ENCODE results near the gene EID1.

EID1 gene

DNA sequence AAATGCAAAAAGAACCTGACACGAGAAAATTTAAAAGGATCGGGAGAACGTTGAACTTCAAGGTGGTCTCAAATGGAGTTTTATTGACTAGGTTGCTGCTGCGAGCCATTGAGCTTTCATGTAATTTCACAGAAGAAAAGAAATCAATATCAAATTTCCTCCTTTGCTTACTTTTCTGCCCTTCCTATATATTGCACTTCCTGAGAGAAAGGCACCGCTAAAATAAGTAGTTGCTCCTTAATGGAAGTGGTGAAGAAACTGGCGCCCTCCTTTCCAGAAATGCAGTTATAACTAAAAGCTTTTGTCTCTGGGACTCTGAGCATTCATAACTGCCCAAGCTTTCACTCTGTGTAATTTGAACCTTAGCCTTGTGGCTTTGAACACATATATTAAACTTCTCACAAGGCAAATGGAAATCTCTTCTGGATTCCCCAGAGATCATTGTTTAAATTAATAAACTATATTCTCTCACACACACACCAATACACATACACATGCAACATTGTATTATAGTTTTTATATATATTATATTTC is 13.4 kb downstream of the EID1 start:
- Histone ChIP-seq H3K27ac (no peak overlapping the region), H3K27me3 (ENCODE audit: insufficient read depth, low read depth) (no peaks in the 10 kb centered on the region), H4K20me1 (ENCODE audit: insufficient read depth) (no peaks in the 10 kb centered on the region), H3K36me3 (ENCODE audit: insufficient read depth) (no peaks in the 10 kb centered on the region), H2AFZ (ENCODE audit: low read depth) (no peak overlapping the region), H3K4me2 (no peak overlapping the region), H3K79me2 (ENCODE audit: insufficient read depth, low read depth) (no peaks in the 10 kb centered on the region), H3K9ac (no peak overlapping the region), H3K4me1 (ENCODE audit: low read depth, poor library complexity, severe bottlenecking) (no peaks in the 10 kb centered on the region), H3K4me3 (IDR thresholded peaks at IDR 0.05; ENCODE audit: insufficient read depth, low read depth, low read length) (no peak overlapping the region)
- TF ChIP-seq, protein P1, sequence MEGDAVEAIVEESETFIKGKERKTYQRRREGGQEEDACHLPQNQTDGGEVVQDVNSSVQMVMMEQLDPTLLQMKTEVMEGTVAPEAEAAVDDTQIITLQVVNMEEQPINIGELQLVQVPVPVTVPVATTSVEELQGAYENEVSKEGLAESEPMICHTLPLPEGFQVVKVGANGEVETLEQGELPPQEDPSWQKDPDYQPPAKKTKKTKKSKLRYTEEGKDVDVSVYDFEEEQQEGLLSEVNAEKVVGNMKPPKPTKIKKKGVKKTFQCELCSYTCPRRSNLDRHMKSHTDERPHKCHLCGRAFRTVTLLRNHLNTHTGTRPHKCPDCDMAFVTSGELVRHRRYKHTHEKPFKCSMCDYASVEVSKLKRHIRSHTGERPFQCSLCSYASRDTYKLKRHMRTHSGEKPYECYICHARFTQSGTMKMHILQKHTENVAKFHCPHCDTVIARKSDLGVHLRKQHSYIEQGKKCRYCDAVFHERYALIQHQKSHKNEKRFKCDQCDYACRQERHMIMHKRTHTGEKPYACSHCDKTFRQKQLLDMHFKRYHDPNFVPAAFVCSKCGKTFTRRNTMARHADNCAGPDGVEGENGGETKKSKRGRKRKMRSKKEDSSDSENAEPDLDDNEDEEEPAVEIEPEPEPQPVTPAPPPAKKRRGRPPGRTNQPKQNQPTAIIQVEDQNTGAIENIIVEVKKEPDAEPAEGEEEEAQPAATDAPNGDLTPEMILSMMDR (conservative IDR thresholded peaks at IDR 0.05; ENCODE audit: low read depth, low read length) = no peak

- Histone ChIP-seq H4K20me1 (ENCODE audit: insufficient read depth) (no peaks in the 10 kb centered on the region), H2AFZ (ENCODE audit: low read depth) (no peak overlapping the region), H3K27ac (no peak overlapping the region), H3K9ac (no peak overlapping the region), H3K79me2 (ENCODE audit: insufficient read depth, low read depth) (no peaks in the 10 kb centered on the region), H3K4me3 (IDR thresholded peaks at IDR 0.05; ENCODE audit: insufficient read depth, low read depth, low read length) (no peak overlapping the region), H3K36me3 (ENCODE audit: insufficient read depth) (no peaks in the 10 kb centered on the region), H3K27me3 (ENCODE audit: insufficient read depth, low read depth) (no peaks in the 10 kb centered on the region), H3K4me2 (no peak overlapping the region), H3K4me1 (ENCODE audit: low read depth, poor library complexity, severe bottlenecking) (no peaks in the 10 kb centered on the region)
- TF ChIP-seq, protein P1 (conservative IDR thresholded peaks at IDR 0.05; ENCODE audit: low read depth, low read length) = no peak
These were observed 15.4 kb downstream of the EID1 start for GRCh38 chr15:48893311-48893710.

DNA sequence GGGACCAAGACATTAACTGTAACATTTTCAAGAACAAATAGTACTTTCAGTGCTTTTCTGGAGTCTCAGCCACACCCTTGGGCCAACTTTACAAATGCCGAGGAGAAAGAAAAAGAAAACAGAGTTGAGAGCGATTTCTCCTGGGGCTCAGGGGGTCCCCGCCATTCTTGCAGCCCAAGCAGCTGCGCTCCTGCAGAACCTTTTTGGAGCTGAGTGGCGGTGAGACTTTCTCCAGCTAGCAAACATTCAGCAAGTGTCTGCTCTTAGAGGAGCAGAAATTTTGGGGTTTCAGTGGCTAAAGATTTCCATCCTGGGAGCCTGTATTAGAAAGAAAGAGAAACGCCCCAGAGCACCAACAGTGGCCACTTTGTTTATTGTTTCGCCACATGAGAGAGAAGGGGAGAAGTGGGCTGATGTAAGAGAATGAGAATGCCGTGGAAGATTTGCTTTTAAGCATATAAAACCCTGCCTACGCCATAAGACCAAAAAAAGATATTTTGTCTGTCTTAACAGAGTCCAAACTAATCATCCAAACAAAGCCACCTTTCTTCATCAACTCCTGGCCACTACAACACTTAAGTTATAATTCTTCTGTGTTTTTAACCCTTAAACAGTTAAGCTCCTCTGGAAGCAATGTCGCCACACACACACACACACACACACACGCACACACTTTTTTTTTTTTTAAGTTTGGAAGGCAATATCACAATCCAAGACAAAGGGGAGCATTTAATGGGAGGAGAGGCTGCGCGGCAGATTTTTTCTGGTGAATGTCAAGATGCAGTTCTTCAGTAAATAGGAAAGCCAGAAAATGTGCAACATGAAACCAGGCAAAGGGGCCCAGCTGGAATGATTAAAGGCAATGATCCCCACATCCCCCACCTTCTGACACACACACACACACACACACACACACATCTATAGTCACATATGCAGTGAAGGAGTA is 19.2 kb downstream of the EID1 start:
- H3K4me2 ChIP-seq = no peak overlapping the region
- H3K9ac ChIP-seq = no peak overlapping the region
- no peaks in the 10 kb centered on the region for H3K4me1 ChIP-seq (ENCODE audit: low read depth, poor library complexity, severe bottlenecking)
- no peak overlapping the region for H2AFZ ChIP-seq (ENCODE audit: low read depth)
- H3K36me3 ChIP-seq (ENCODE audit: insufficient read depth) = no peaks in the 10 kb centered on the region
- no peak overlapping the region for H3K27ac ChIP-seq
- H3K79me2 ChIP-seq (ENCODE audit: insufficient read depth, low read depth) = no peaks in the 10 kb centered on the region
- no peaks in the 10 kb centered on the region for H3K27me3 ChIP-seq (ENCODE audit: insufficient read depth, low read depth)
- H3K4me3 ChIP-seq (IDR thresholded peaks at IDR 0.05; ENCODE audit: insufficient read depth, low read depth, low read length) = no peak overlapping the region
- TF ChIP-seq, protein P1 (conservative IDR thresholded peaks at IDR 0.05; ENCODE audit: low read depth, low read length) = no peak
- H4K20me1 ChIP-seq (ENCODE audit: insufficient read depth) = no peaks in the 10 kb centered on the region

DNA sequence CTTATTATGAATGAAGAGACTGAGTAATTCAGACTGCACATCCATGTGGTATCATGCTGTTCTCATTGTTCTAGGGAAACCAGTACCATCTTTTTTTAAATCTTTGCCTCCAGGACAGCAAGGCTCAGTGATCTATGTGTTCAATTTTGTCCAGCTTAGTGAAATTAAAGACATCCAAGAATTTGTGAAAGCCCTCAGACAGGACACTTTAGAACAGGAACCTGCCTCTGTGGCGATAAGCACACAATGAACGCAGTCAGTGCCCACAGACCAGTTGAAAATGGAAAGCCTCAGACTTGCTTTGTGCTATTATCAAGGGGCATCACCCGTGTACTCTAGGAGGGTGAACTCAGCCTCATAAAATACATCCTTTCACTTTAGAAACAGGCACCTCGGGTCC is 20.1 kb downstream of the EID1 start:
- Histone ChIP-seq H3K36me3 (ENCODE audit: insufficient read depth) (no peaks in the 10 kb centered on the region), H3K4me3 (IDR thresholded peaks at IDR 0.05; ENCODE audit: insufficient read depth, low read depth, low read length) (no peak overlapping the region), H3K4me1 (ENCODE audit: low read depth, poor library complexity, severe bottlenecking) (no peaks in the 10 kb centered on the region), H3K9ac (no peak overlapping the region), H4K20me1 (ENCODE audit: insufficient read depth) (no peaks in the 10 kb centered on the region), H3K27ac (no peak overlapping the region), H2AFZ (ENCODE audit: low read depth) (no peak overlapping the region), H3K27me3 (ENCODE audit: insufficient read depth, low read depth) (no peaks in the 10 kb centered on the region), H3K79me2 (ENCODE audit: insufficient read depth, low read depth) (no peaks in the 10 kb centered on the region), H3K4me2 (no peak overlapping the region)
- TF ChIP-seq, protein P1 (conservative IDR thresholded peaks at IDR 0.05; ENCODE audit: low read depth, low read length) = no peak

All from KMS-11 (cell line).